DND-41 (cell line): ENCODE measurements around the gene NFIA.

Source experiments
- EZH2 ChIP-seq: IDR thresholded peaks from 3 replicates; pipeline ENCODE4 v1.6.1; 2012; ENCODE audit warnings: borderline replicate concordance, low read depth, mild to moderate bottlenecking, moderate library complexity, low read length, inconsistent platforms; ENCODE audit not compliant: severe bottlenecking
- TF ChIP-seq, protein P1 (sequence below): IDR thresholded peaks from 2 replicates; pipeline ENCODE4 v1.5.1; 2012; ENCODE audit warnings: borderline replicate concordance, low read length, moderate library complexity, mild to moderate bottlenecking; ENCODE audit not compliant: poor library complexity, severe bottlenecking; ENCODE audit errors: extremely low read depth

DNA sequence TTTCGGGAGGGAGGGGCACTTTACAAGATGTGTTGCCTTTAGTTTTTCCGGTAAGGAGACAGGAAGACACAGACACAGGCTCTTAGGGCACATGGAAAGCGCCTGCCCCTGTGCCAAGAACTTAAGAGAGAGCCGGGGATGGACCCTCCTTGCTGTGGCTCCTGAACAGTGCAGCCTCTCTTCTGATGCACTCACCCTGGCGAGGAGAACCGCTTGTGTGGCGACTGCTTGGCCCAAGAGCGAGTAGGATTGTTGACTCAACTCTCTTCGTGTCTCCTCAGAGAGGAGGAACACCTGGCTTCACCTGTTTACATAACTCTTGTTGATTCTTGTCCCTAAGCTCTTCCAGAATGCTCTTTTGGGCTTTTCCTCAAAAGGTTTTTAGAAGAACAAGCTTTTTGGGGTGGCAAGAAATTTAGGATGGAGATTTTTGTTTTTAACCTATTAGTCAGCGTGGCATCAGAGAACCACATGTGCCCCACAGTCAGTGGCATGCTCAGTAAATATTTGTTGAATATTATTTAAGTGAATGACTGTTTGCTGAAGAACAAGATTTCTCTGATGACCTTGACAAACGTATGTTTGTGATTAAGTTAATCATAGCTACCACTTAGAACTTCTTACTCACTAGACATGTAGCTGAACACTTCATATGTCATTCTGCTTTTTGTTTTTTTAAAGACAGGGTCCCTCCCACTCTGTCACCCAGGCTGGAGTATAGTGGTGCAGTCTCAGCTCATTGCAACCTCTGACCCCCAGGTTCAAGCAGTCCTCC is 60.6 kb downstream of the NFIA start:
- TF ChIP-seq, protein P1, sequence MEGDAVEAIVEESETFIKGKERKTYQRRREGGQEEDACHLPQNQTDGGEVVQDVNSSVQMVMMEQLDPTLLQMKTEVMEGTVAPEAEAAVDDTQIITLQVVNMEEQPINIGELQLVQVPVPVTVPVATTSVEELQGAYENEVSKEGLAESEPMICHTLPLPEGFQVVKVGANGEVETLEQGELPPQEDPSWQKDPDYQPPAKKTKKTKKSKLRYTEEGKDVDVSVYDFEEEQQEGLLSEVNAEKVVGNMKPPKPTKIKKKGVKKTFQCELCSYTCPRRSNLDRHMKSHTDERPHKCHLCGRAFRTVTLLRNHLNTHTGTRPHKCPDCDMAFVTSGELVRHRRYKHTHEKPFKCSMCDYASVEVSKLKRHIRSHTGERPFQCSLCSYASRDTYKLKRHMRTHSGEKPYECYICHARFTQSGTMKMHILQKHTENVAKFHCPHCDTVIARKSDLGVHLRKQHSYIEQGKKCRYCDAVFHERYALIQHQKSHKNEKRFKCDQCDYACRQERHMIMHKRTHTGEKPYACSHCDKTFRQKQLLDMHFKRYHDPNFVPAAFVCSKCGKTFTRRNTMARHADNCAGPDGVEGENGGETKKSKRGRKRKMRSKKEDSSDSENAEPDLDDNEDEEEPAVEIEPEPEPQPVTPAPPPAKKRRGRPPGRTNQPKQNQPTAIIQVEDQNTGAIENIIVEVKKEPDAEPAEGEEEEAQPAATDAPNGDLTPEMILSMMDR, result no peak
- no peak for TF ChIP-seq EZH2
